A549 (cell line): ENCODE data around the gene PLD1. TPM values are rescaled to one million over a fixed set of nuclear protein-coding genes. Genes with fewer than 3 reads are reported as not detected.

Experiments
- ATAC-seq, 2 experiments: fragments of 200-7000 bp in 1 of 2; fragments of >200 bp in 1 of 2; cut with Nextera tagmentation in 1 of 2; cut with Tn5 transposase in 1 of 2; 3 replicates each; pipeline versions ENCODE4 v1.8.0 to v1.9.1; 2018 to 2020; ENCODE audit warnings: mild to moderate bottlenecking in 1 of 2, moderate library complexity in 1 of 2
- CTCF ChIA-PET: fragments of 300-600 bp; sonication (Branson Sonifier 250); formaldehyde crosslinking; extraction: SDS; loops from one replicate; lab custom pipeline; 2021; ENCODE audit warnings: antibody characterized with exemption, inconsistent platforms; lab: Yijun Ruan, JAX
- POLR2A ChIA-PET: fragments of 350-600 bp; formaldehyde crosslinking; extraction: SDS; loops from one replicate; lab custom pipeline; 2021; ENCODE audit warnings: antibody characterized with exemption, inconsistent platforms; lab: Yijun Ruan, JAX
- DNase-seq, 2 experiments: peaks; one replicate each; pipeline versions ENCODE4 v3.0.0 to v3.0.0-alpha.2; 2011 to 2016; ENCODE audit warnings: low read depth in 1 of 2, low spot score in 1 of 2
- FAIRE-seq: peaks from 2 replicates; lab custom pipeline; 2011; peaks lifted over from hg19 to GRCh38; lab: Jason Lieb, UNC
- H3K27ac ChIP-seq, 2 experiments: fragments of >200 bp; sonication (Bioruptor Twin); formaldehyde crosslinking; 3 replicates each; pipeline ENCODE4 v1.5.1; 2016 to 2017
- H3K4me1 ChIP-seq: fragments of >200 bp; sonication (Bioruptor Twin); formaldehyde crosslinking; 3 replicates; pipeline ENCODE4 v1.6.1; 2016
- H3K4me2 ChIP-seq: fragments of >200 bp; sonication (Bioruptor Twin); formaldehyde crosslinking; 3 replicates; pipeline ENCODE4 v1.6.1; 2016
- H3K4me3 ChIP-seq: fragments of >200 bp; sonication (Bioruptor Twin); formaldehyde crosslinking; 3 replicates; pipeline ENCODE4 v1.5.1; 2016
- H3K9me3 ChIP-seq: fragments of >200 bp; sonication (Bioruptor Twin); formaldehyde crosslinking; 3 replicates; pipeline ENCODE4 v1.6.1; 2016
- BHLHE40 ChIP-seq: IDR thresholded peaks from 2 replicates; pipeline ENCODE4 v1.6.1; 2012; ENCODE audit warnings: low read depth, low read length, inconsistent platforms
- CEBPB ChIP-seq, 2 experiments: fragments of >200 bp in 1 of 2; sonication (Bioruptor Twin) in 1 of 2; formaldehyde crosslinking in 1 of 2; IDR thresholded peaks; 2 replicates each; pipeline ENCODE4 v1.6.1; 2012 to 2016
- CHD2 ChIP-seq: fragments of 150-350 bp; IDR thresholded peaks from 2 replicates; pipeline ENCODE4 v1.6.1; 2014; ENCODE audit warnings: low read length; ENCODE audit not compliant: partially characterized antibody
- CHD4 ChIP-seq: fragments of 200-600 bp; sonication (generic); IDR thresholded peaks from 2 replicates; pipeline ENCODE4 v1.6.1; 2016; ENCODE audit warnings: antibody characterized with exemption, mild to moderate bottlenecking, borderline replicate concordance
- EHF ChIP-seq: fragments of 250-450 bp; sonication (Bioruptor Pico); IDR thresholded peaks from 2 replicates; pipeline ENCODE4 v1.5.0; 2020; ENCODE audit warnings: mild to moderate bottlenecking
- EHMT2 ChIP-seq: fragments of 200-600 bp; sonication (generic); IDR thresholded peaks from 2 replicates; pipeline ENCODE4 v1.6.1; 2016; ENCODE audit warnings: antibody characterized with exemption, low read depth, mild to moderate bottlenecking, moderate library complexity
- ELK1 ChIP-seq: fragments of 150-350 bp; IDR thresholded peaks from 2 replicates; pipeline ENCODE4 v1.6.1; 2014; ENCODE audit warnings: low read depth, mild to moderate bottlenecking, low read length
- EP300 ChIP-seq, 2 experiments: fragments of >200 bp; sonication (Bioruptor Twin); formaldehyde crosslinking; IDR thresholded peaks; 2 replicates in 1 of 2; 3 replicates in 1 of 2; pipeline ENCODE4 v1.6.1; 2016 to 2017
- FOSB ChIP-seq: fragments of 250-450 bp; sonication (Bioruptor Pico); IDR thresholded peaks from 2 replicates; pipeline ENCODE4 v1.5.0; 2020; ENCODE audit warnings: mild to moderate bottlenecking, moderate library complexity
- FOSL2 ChIP-seq, 2 experiments: fragments of 450-650 bp in 1 of 2; fragments of >200 bp in 1 of 2; sonication (Bioruptor Twin) in 1 of 2; formaldehyde crosslinking; IDR thresholded peaks; 2 replicates each; pipeline versions ENCODE4 v1.5.0 to v1.6.1; 2016 to 2020; ENCODE audit warnings: mild to moderate bottlenecking in 1 of 2, moderate library complexity in 1 of 2
- FOXS1 ChIP-seq: fragments of 250-450 bp; sonication (Bioruptor Pico); IDR thresholded peaks from 2 replicates; pipeline ENCODE4 v1.5.0; 2020; ENCODE audit warnings: mild to moderate bottlenecking, moderate library complexity
- GATA3 ChIP-seq: IDR thresholded peaks from 2 replicates; pipeline ENCODE4 v1.6.1; 2012; ENCODE audit warnings: borderline replicate concordance
- HEYL ChIP-seq: fragments of 250-450 bp; sonication (Bioruptor Pico); IDR thresholded peaks from 2 replicates; pipeline ENCODE4 v1.8.0; 2021; ENCODE audit warnings: mild to moderate bottlenecking, moderate library complexity
- HOXA7 ChIP-seq: fragments of 250-450 bp; sonication (Bioruptor Pico); IDR thresholded peaks from 2 replicates; pipeline ENCODE4 v1.5.0; 2020; ENCODE audit warnings: mild to moderate bottlenecking, moderate library complexity
- KDM5A ChIP-seq: fragments of 200-600 bp; sonication (generic); IDR thresholded peaks from 2 replicates; pipeline ENCODE4 v1.6.1; 2016; ENCODE audit warnings: antibody characterized with exemption, mild to moderate bottlenecking
- MAFK ChIP-seq: fragments of 450-650 bp; IDR thresholded peaks from 2 replicates; pipeline ENCODE4 v1.6.1; 2014; ENCODE audit not compliant: partially characterized antibody
- MAX ChIP-seq: IDR thresholded peaks from 2 replicates; pipeline ENCODE4 v1.6.1; 2012
- NFE2L2 ChIP-seq: fragments of 150-350 bp; conservative IDR thresholded peaks from 2 replicates; pipeline ENCODE4 v1.6.1; 2014; ENCODE audit warnings: low read length
- PBX3 ChIP-seq: IDR thresholded peaks from 2 replicates; pipeline ENCODE4 v1.6.1; 2012
- POLR2AphosphoS2 ChIP-seq: conservative IDR thresholded peaks from 2 replicates; pipeline ENCODE4 v1.6.1; 2012; ENCODE audit warnings: low read length, improper control_type of control experiment, inconsistent platforms
- RAD21 ChIP-seq, 2 experiments: fragments of >200 bp in 1 of 2; sonication (Bioruptor Twin) in 1 of 2; formaldehyde crosslinking in 1 of 2; IDR thresholded peaks in 1 of 2; conservative IDR thresholded peaks in 1 of 2; 2 replicates in 1 of 2; 3 replicates in 1 of 2; pipeline ENCODE4 v1.6.1; 2012 to 2018; ENCODE audit warnings: inconsistent platforms in 1 of 2
- RCOR1 ChIP-seq: fragments of 150-350 bp; IDR thresholded peaks from 2 replicates; pipeline ENCODE4 v1.6.1; 2014; ENCODE audit warnings: antibody characterized with exemption, low read length, low read depth
- RFX5 ChIP-seq: fragments of 450-650 bp; IDR thresholded peaks from 2 replicates; pipeline ENCODE4 v1.7.1; 2014; ENCODE audit warnings: antibody characterized with exemption, mild to moderate bottlenecking, moderate library complexity
- SMC3 ChIP-seq: fragments of >200 bp; sonication (Bioruptor Twin); formaldehyde crosslinking; IDR thresholded peaks from 3 replicates; pipeline ENCODE4 v1.6.1; 2018; ENCODE audit warnings: inconsistent platforms
- TFCP2L1 ChIP-seq: fragments of 250-450 bp; sonication (Bioruptor Pico); IDR thresholded peaks from 2 replicates; pipeline ENCODE4 v1.5.0; 2021; ENCODE audit warnings: mild to moderate bottlenecking
- USF2 ChIP-seq: fragments of 450-650 bp; IDR thresholded peaks from 2 replicates; pipeline ENCODE4 v1.6.1; 2014; ENCODE audit warnings: antibody characterized with exemption
- WGBS: methylation state at CpG from one replicate; pipeline ENCODE4 v1.1.6; 2017; ENCODE audit errors: missing lambda C conversion rate; 5-methylcytosine and 5-hydroxymethylcytosine counted together
- polyA plus RNA-seq, 4 experiments: library from polyadenylated mRNA; depleted of rRNA in 3 of 4; stranded (reverse); fragments of >200 nt; fragmentation: RNase III in 1 of 4; extraction: RNeasy Plus Mini Kit Qiagen cat#74134 plus additional on column Dnase treatment in 1 of 4; gene quantifications; 2 replicates in 3 of 4; 3 replicates in 1 of 4; pipeline ENCODE4 v1.2.3, GENCODE V29; 2011 to 2017

PLD1 gene
- polyA plus RNA-seq, 2 of the 4 experiments (the other 2 are of a cell fraction): 6.6 to 27.2 TPM

GRCh38 chr3:171691485-171691884 lies 118.8 kb downstream of the PLD1 start:
- H3K4me1 ChIP-seq: no peaks in the 10 kb centered on the region
- POLR2A ChIA-PET: no interaction called here
- DNase-seq (no peak), ATAC-seq (no peak), FAIRE-seq (no peak)
- CTCF ChIA-PET: no interaction called here
- no peak overlapping the region for H3K27ac ChIP-seq
- 95% methylated on average over 1 of the region's 1 CpG for WGBS
- H3K4me2 ChIP-seq: no peak overlapping the region
- no peak overlapping the region for H3K4me3 ChIP-seq
- no peaks in the 10 kb centered on the region for H3K9me3 ChIP-seq
- TF ChIP-seq KDM5A: no peak
- TF ChIP-seq RAD21 (conservative IDR thresholded peaks at IDR 0.05 in 1 of 2, IDR thresholded peaks at IDR 0.05 in 1 of 2): no peak
- TF ChIP-seq GATA3: no peak
- TF ChIP-seq HEYL (CRISPR knock-in tag): no peak
- no peak for TF ChIP-seq RFX5
- no peak for TF ChIP-seq EP300 (IDR thresholded peaks at IDR 0.05)
- no peak for TF ChIP-seq EHF (CRISPR knock-in tag)
- no peak for TF ChIP-seq CHD4
- TF ChIP-seq CEBPB (IDR thresholded peaks at IDR 0.05): no peak
- no peak for TF ChIP-seq FOSL2 (IDR thresholded peaks at IDR 0.05)
- TF ChIP-seq FOSL2 (CRISPR knock-in tag; IDR thresholded peaks at IDR 0.05): no peak
- no peak for TF ChIP-seq ELK1
- no peak for TF ChIP-seq USF2
- TF ChIP-seq POLR2AphosphoS2: no peak
- no peak for TF ChIP-seq PBX3
- no peak for TF ChIP-seq CHD2
- TF ChIP-seq FOXS1 (CRISPR knock-in tag): no peak
- no peak for TF ChIP-seq MAX
- no peak for TF ChIP-seq FOSB (CRISPR knock-in tag)
- no peak for TF ChIP-seq TFCP2L1 (CRISPR knock-in tag)
- TF ChIP-seq HOXA7: no peak

- Histone ChIP-seq H3K4me3 (no peak overlapping the region), H3K4me2 (no peak overlapping the region)
- ATAC-seq: no peak
- DNase-seq: no peak
- TF ChIP-seq NFE2L2: no peak
- no peak for TF ChIP-seq TFCP2L1 (CRISPR knock-in tag)
- no peak for TF ChIP-seq SMC3
- no peak for TF ChIP-seq EHMT2
- no peak for TF ChIP-seq EHF (CRISPR knock-in tag)
- no peak for TF ChIP-seq RCOR1
- no peak for TF ChIP-seq BHLHE40
- no peak for TF ChIP-seq MAFK
- no peak for TF ChIP-seq KDM5A
- no peak for TF ChIP-seq FOSB (CRISPR knock-in tag)
- TF ChIP-seq CHD2: no peak
- TF ChIP-seq, all 56 proteins: peak for 0
- Histone ChIP-seq H3K9me3 (no peaks in the 10 kb centered on the region), H3K4me1 (no peaks in the 10 kb centered on the region), H3K27ac (no peak overlapping the region)
- ChIA-PET CTCF (no interaction called here), POLR2A (no interaction called here)
- no peak for FAIRE-seq
These were observed 120.0 kb downstream of the PLD1 start for GRCh38 chr3:171690281-171690680.
